Heart right ventricle (tissue), 16 donors: Measurements from ENCODE around the gene SERF2. TPM values are rescaled to one million over a fixed set of nuclear protein-coding genes. Genes with fewer than 3 reads are reported as not detected.
A peak's percentile ranks its signal among the peaks of the same experiment; 100 is the strongest.
"Not testable (repeated sequence)": the region's sequence is repeated elsewhere in the genome, so short reads cannot be mapped to it uniquely, and the experiment has no call there.

Experiments used
- ATAC-seq, 8 donors: fragments of 200-7000 bp; cut with Tn5 transposase; one replicate each; pipeline ENCODE4 v1.9.1; 2020; ENCODE audit warnings: mild to moderate bottlenecking in 8 of 8, moderate library complexity in 8 of 8, moderate number of reproducible peaks in 1 of 8
- DNase-seq, 2 donors: peaks; one replicate each; pipeline ENCODE4 v3.0.0-alpha.2; 2020
- H3K27ac ChIP-seq, 10 donors: fragments of 200-600 bp; sonication (generic) in 2 of 10; one replicate each; pipeline versions ENCODE4 v1.5.0 to v1.8.0; 2020 to 2022; ENCODE audit warnings: mild to moderate bottlenecking in 3 of 10
- H3K27me3 ChIP-seq, 7 donors: fragments of 200-600 bp; one replicate each; pipeline ENCODE4 v1.8.0; 2021 to 2022; ENCODE audit warnings: mild to moderate bottlenecking in 2 of 7
- H3K36me3 ChIP-seq, 9 donors: fragments of 200-600 bp; sonication (generic) in 1 of 9; one replicate each; pipeline versions ENCODE4 v1.5.0 to v1.8.0; 2020 to 2022; ENCODE audit warnings: mild to moderate bottlenecking in 2 of 9
- H3K4me1 ChIP-seq, 9 donors: fragments of 200-600 bp; sonication (generic) in 1 of 9; one replicate each; pipeline versions ENCODE4 v1.5.0 to v1.8.0; 2020 to 2022; ENCODE audit warnings: mild to moderate bottlenecking in 4 of 9
- H3K4me3 ChIP-seq, 10 donors: fragments of 200-600 bp; sonication (generic) in 2 of 10; one replicate each; pipeline versions ENCODE4 v1.5.0 to v1.8.0; 2020 to 2022; ENCODE audit warnings: mild to moderate bottlenecking in 7 of 10, moderate library complexity in 2 of 10
- H3K9me3 ChIP-seq, 11 donors: fragments of 200-600 bp in 10 of 11; sonication (generic) in 2 of 11; one replicate each; pipeline versions ENCODE4 v1.5.0 to v1.8.0; 2013 to 2022; ENCODE audit warnings: mild to moderate bottlenecking in 2 of 11, control low read depth in 1 of 11, moderate library complexity in 1 of 11
- CTCF ChIP-seq, 9 donors: fragments of 200-600 bp; sonication (generic) in 2 of 9; IDR thresholded peaks; one replicate each; pipeline versions ENCODE4 v1.5.0 to v1.8.0; 2021 to 2022; ENCODE audit warnings: antibody characterized with exemption in 9 of 9, mild to moderate bottlenecking in 5 of 9, moderate library complexity in 1 of 9
- WGBS, 2 donors: extraction: QIAGEN DNeasy Blood & Tissue Kit; methylation state at CpG; one replicate each; pipeline ENCODE4 v1.1.7; 2013; ENCODE audit warnings: inconsistent platforms in 1 of 2; 5-methylcytosine and 5-hydroxymethylcytosine counted together
- intact Hi-C, 10 donors: fragments of 100-400 bp; cut with DNase I; formaldehyde crosslinking; loops; one replicate each; pipeline versions ENCODE4 v1.11.1 to v1.14.2; 2022
- polyA plus RNA-seq, 2 donors: library from polyadenylated mRNA; stranded (reverse); fragments of 200-250 nt; gene quantifications; one replicate each; pipeline ENCODE4 v1.2.3, GENCODE V29; 2013
- total RNA-seq, 10 donors: library from RNA; stranded (reverse); fragmentation: NEBNext Ultra II Directional in 3 of 10; extraction: Animal tissue kit (Norgen Biotek cat#: 25700) in 3 of 10; gene quantifications; one replicate each; pipeline versions ENCODE4 v1.2.1 to v1.2.4, GENCODE V29; 2021 to 2023
- donor health status: Arrhythmogenic right ventricular cardiomyopathy.
- donor health status: ischemic (EF 13 %, LVEDD 7.1; RV severe dilation, severe dysfunction).
- donor health status: healthy with polysubstance abuse.
- donor health status: DM: no; HTN: yes; CAD: no.
- donor health status: DM: no; HTN: no; CAD: no.
- donor health status: ischemic (EF 25% LVEDD 6.9; RV normal size, moderate dysfunction).
- donor health status: ischemic (EF 25% LVEDD 5.7; RV mildly dilated, moderate dysfunction).
- donor health status: healthy.
- donor health status: DM: yes; HTN: yes; CAD: no.
- donor health status: Ischemic cardiomyopathy.
- donor health status: ischemic (EF 35%, LVEDD 5.7; RV mildly dilated, moderate dysfunction).
- donor health status: nonischemic (EF 11% LVEDD 7.7; RV severe dilation, severe dysfunction).
- donor health status: DM: yes; HTN: yes; CAD: no.
- donor health status: PGD.
- donor health status: ischemic (EF 29% LVEDD 5.4; RV normal size, mild dysfunction).
- donor health status: nonischemic (EF 23%, LVEDD 6.1; RV moderate dilation, normal function).

The SERF2 gene
- total and polyA plus RNA-seq, 12 donors: 626 to 4,286 (median 744) TPM

- ATAC-seq (peak; percentile 93 to 98 (median 97)), DNase-seq (peak; percentile 90 to 96)
- peak within 1 kb of the TSS; percentile 73 to 97 (median 83) for H3K4me3 ChIP-seq
- no peaks in the 10 kb centered on the region for H3K9me3 ChIP-seq
- H3K4me1 ChIP-seq: peaks cover 15 to 65% (median 45%) of the 10 kb centered on the region in 9 donors
- peak within 1 kb of the TSS; percentile 9 to 97 (median 86) for H3K27ac ChIP-seq
- intact Hi-C loops: no loop called here
- no peak for TF ChIP-seq CTCF (IDR thresholded peaks at IDR 0.05)
- no peaks in the 10 kb centered on the region for H3K27me3 ChIP-seq
- peaks cover 0 to 20% (median 0%) of the 10 kb centered on the region in 9 donors for H3K36me3 ChIP-seq
- WGBS, 2 donors: 8 to 9% methylated on average over 46 of the region's 46 CpGs
These were observed 32.5 kb downstream of the SERF2 start, which contains the start of gene MFAP1 for GRCh38 chr15:43824302-43825246. Gene MFAP1 (minus strand): TSS chr15:43824690. CDS start chr15:43824569, 121 bp downstream.

- ATAC-seq, H3K9me3 ChIP-seq, intact Hi-C loops, DNase-seq, H3K27me3 ChIP-seq: not testable (repeated sequence)
- Histone ChIP-seq H3K4me1 (peaks cover 15 to 65% (median 45%) of the 10 kb centered on the region in 9 donors), H3K36me3 (peaks cover 0 to 14% (median 0%) of the 10 kb centered on the region in 9 donors), H3K4me3 (peak overlapping the region in 1 of 10 donors; percentile 97), H3K27ac (peak overlapping the region in 1 of 10 donors; percentile 97)
- WGBS, 2 donors: 95 to 96% methylated on average over 11 of the region's 11 CpGs
These were observed 33.2 kb downstream of the SERF2 start for GRCh38 chr15:43825305-43825704.

GRCh38 chr15:43826029-43826507 lies 33.9 kb downstream of the SERF2 start:
- H3K4me1 ChIP-seq: peaks cover 15 to 65% (median 45%) of the 10 kb centered on the region in 9 donors
- peak overlapping the region in 8 of 10 donors; percentile 42 to 66 (median 59) for H3K4me3 ChIP-seq
- H3K27me3 ChIP-seq: no peaks in the 10 kb centered on the region
- DNase-seq (no peak), ATAC-seq (no peak)
- H3K27ac ChIP-seq: peak overlapping the region in 8 of 10 donors; percentile 25 to 82 (median 68)
- WGBS, 2 donors: 94 to 96% methylated on average over 11 of the region's 11 CpGs
- peaks cover 0 to 11% (median 0%) of the 10 kb centered on the region in 9 donors for H3K36me3 ChIP-seq
- H3K9me3 ChIP-seq: no peaks in the 10 kb centered on the region
- intact Hi-C loops: no loop called here
- TF ChIP-seq CTCF (IDR thresholded peaks at IDR 0.05): no peak

GRCh38 chr15:43826508-43827341 lies 34.6 kb downstream of the SERF2 start, which contains the start of gene WDR76:
Gene WDR76 (plus strand): TSS chr15:43827002. CDS start chr15:43827033, 31 bp downstream.
- TF ChIP-seq CTCF (IDR thresholded peaks at IDR 0.05): no peak
- DNase-seq (peak; percentile 80 to 82), ATAC-seq (peak; percentile 76 to 87 (median 82))
- peak within 1 kb of the TSS; percentile 25 to 82 (median 67) for H3K27ac ChIP-seq
- WGBS, 2 donors: 5 to 6% methylated on average over 48 of the region's 48 CpGs
- no peaks in the 10 kb centered on the region for H3K9me3 ChIP-seq
- peaks cover 0 to 11% (median 0%) of the 10 kb centered on the region in 9 donors for H3K36me3 ChIP-seq
- no peaks in the 10 kb centered on the region for H3K27me3 ChIP-seq
- H3K4me1 ChIP-seq: peaks cover 15 to 61% (median 41%) of the 10 kb centered on the region in 9 donors
- H3K4me3 ChIP-seq: peak within 1 kb of the TSS; percentile 27 to 66 (median 57)
- intact Hi-C loops: no loop called here
